ENCODE measurements around the gene DCST2.

DCST2 gene

GRCh38 chr1:155030243-155030795 is 3.3 kb downstream of the DCST2 start:
- DNase-seq (ENCODE audit: low read depth in 1 of 2, low spot score in 1 of 2), result no peak

- DNase-seq (ENCODE audit: low read depth in 1 of 2, low spot score in 1 of 2), result no peak
Measured at GRCh38 chr1:155029513-155030242, 3.9 kb downstream of the DCST2 start.

GRCh38 chr1:155026588-155026987 is 7.0 kb downstream of the DCST2 start:
- DNase-seq (ENCODE audit: low read depth in 1 of 2, low spot score in 1 of 2), result no peak

- no peak for DNase-seq (ENCODE audit: low read depth in 1 of 2, low spot score in 1 of 2)
Measured at GRCh38 chr1:155026154-155026553, 7.4 kb downstream of the DCST2 start.

GRCh38 chr1:155024315-155024714 is 9.3 kb downstream of the DCST2 start:
- DNase-seq (ENCODE audit: low read depth in 1 of 2, low spot score in 1 of 2), result no peak

- DNase-seq (ENCODE audit: low read depth in 1 of 2, low spot score in 1 of 2), result no peak
Measured at GRCh38 chr1:155023627-155024026, 10.0 kb downstream of the DCST2 start.

- no peak for DNase-seq (ENCODE audit: low read depth in 1 of 2, low spot score in 1 of 2)
Measured at GRCh38 chr1:155022927-155023236, 10.7 kb downstream of the DCST2 start.

GRCh38 chr1:155022136-155022926 is 11.2 kb downstream of the DCST2 start:
- DNase-seq (ENCODE audit: low read depth in 1 of 2, low spot score in 1 of 2), result no peak

- DNase-seq (ENCODE audit: low read depth in 1 of 2, low spot score in 1 of 2), result no peak
Measured at GRCh38 chr1:155019377-155020245, 14.0 kb downstream of the DCST2 start.

GRCh38 chr1:155018617-155019348 is 14.8 kb downstream of the DCST2 start:
- DNase-seq (ENCODE audit: low read depth in 1 of 2, low spot score in 1 of 2), result no peak

- no peak for DNase-seq (ENCODE audit: low read depth in 1 of 2, low spot score in 1 of 2)
Measured at GRCh38 chr1:155017946-155018316, 15.7 kb downstream of the DCST2 start.

- peak; percentile 79 to 89 for DNase-seq (ENCODE audit: low read depth in 1 of 2, low spot score in 1 of 2)
Measured at GRCh38 chr1:155017041-155017945, 16.3 kb downstream of the DCST2 start.

GRCh38 chr1:155016231-155016831 is 17.2 kb downstream of the DCST2 start:
- DNase-seq (ENCODE audit: low read depth in 1 of 2, low spot score in 1 of 2), result no peak

GRCh38 chr1:155015527-155016230 is 17.9 kb downstream of the DCST2 start:
- DNase-seq (ENCODE audit: low read depth in 1 of 2, low spot score in 1 of 2), result no peak

- DNase-seq (ENCODE audit: low read depth in 1 of 2, low spot score in 1 of 2), result no peak
Measured at GRCh38 chr1:155014709-155015508, 18.7 kb downstream of the DCST2 start.

GRCh38 chr1:155013632-155014031 is 19.9 kb downstream of the DCST2 start:
- no peak for DNase-seq (ENCODE audit: low read depth in 1 of 2, low spot score in 1 of 2)

GRCh38 chr1:155012776-155013602 is 20.6 kb downstream of the DCST2 start:
- no peak for DNase-seq (ENCODE audit: low read depth in 1 of 2, low spot score in 1 of 2)

Data from activated T-helper 1 cell treated with anti-CD3 and anti-CD28 coated beads, Interleukin-2, amount 50 U/mL, for 16 hours (primary cell).